GM18870 (cell line): ENCODE results near the gene SNED1.

Experiments
- ATAC-seq: cut with Tn5 transposase; IDR thresholded peaks from one replicate; pipeline ENCODE4 v1.9.1; 2021; ENCODE audit warnings: moderate library complexity; ENCODE audit not compliant: unreplicated experiment

Gene SNED1

GRCh38 chr2:241003830-241004564 is 5.6 kb downstream of the SNED1 start:
- no peak for ATAC-seq

- no peak for ATAC-seq
These were observed 7.2 kb downstream of the SNED1 start for GRCh38 chr2:241005569-241005968.

GRCh38 chr2:241006412-241006811 is 8.0 kb downstream of the SNED1 start:
- no peak for ATAC-seq

- no peak for ATAC-seq
These were observed 8.7 kb downstream of the SNED1 start for GRCh38 chr2:241007111-241007510.

- ATAC-seq, result no peak
These were observed 9.7 kb downstream of the SNED1 start for GRCh38 chr2:241007880-241008710.

GRCh38 chr2:241008711-241009121 is 10.3 kb downstream of the SNED1 start:
- no peak for ATAC-seq

- no peak for ATAC-seq
These were observed 10.8 kb downstream of the SNED1 start for GRCh38 chr2:241009191-241009590.

GRCh38 chr2:241009601-241010530 is 11.4 kb downstream of the SNED1 start:
- ATAC-seq, result no peak

GRCh38 chr2:241010531-241011295 is 12.3 kb downstream of the SNED1 start:
- no peak for ATAC-seq

GRCh38 chr2:241011296-241011600 is 12.8 kb downstream of the SNED1 start:
- no peak for ATAC-seq

- no peak for ATAC-seq
These were observed 13.5 kb downstream of the SNED1 start for GRCh38 chr2:241011751-241012510.

GRCh38 chr2:241014224-241014623 is 15.8 kb downstream of the SNED1 start:
- ATAC-seq, result no peak

GRCh38 chr2:241014764-241015163 is 16.3 kb downstream of the SNED1 start:
- ATAC-seq, result no peak

- no peak for ATAC-seq
These were observed 17.0 kb downstream of the SNED1 start for GRCh38 chr2:241015439-241015838.

GRCh38 chr2:241017228-241017940 is 19.0 kb downstream of the SNED1 start:
- no peak for ATAC-seq

- no peak for ATAC-seq
These were observed 19.9 kb downstream of the SNED1 start for GRCh38 chr2:241018051-241018891.

GRCh38 chr2:241019441-241020139 is 21.2 kb downstream of the SNED1 start:
- ATAC-seq, result no peak

- no peak for ATAC-seq
These were observed 21.8 kb downstream of the SNED1 start for GRCh38 chr2:241020201-241020600.
